HG02642 (cell line): Measurements from ENCODE around the gene PSTPIP2.

ENCODE experiments used
- ATAC-seq: cut with Tn5 transposase; IDR thresholded peaks from one replicate; pipeline ENCODE4 v1.9.1; 2021; ENCODE audit warnings: mild to moderate bottlenecking; ENCODE audit not compliant: unreplicated experiment, poor library complexity

PSTPIP2 gene

GRCh38 chr18:45951016-45951714 lies 120.9 kb downstream of the PSTPIP2 start:
- ATAC-seq, result no peak

- ATAC-seq, result no peak
These were observed 126.4 kb downstream of the PSTPIP2 start for GRCh38 chr18:45945669-45946068.

- no peak for ATAC-seq
These were observed 131.3 kb downstream of the PSTPIP2 start for GRCh38 chr18:45940724-45941123.

GRCh38 chr18:45939236-45939635 lies 132.8 kb downstream of the PSTPIP2 start:
- no peak for ATAC-seq

- ATAC-seq, result no peak
These were observed 133.5 kb downstream of the PSTPIP2 start for GRCh38 chr18:45938488-45938935.

GRCh38 chr18:45935591-45936335 lies 136.3 kb downstream of the PSTPIP2 start:
- ATAC-seq, result no peak
